ENCODE measurements around the gene WNT2. TPM values are rescaled to one million over a fixed set of nuclear protein-coding genes. Genes with fewer than 3 reads are reported as not detected.

The WNT2 gene
- total RNA-seq, 4 donors from 2014 or later = not detected

- TF ChIP-seq POLR2A (IDR thresholded peaks at IDR 0.05) = no peak
- no peak for TF ChIP-seq CTCF (IDR thresholded peaks at IDR 0.05)
- no peak overlapping the region for H3K4me3 ChIP-seq
- no peak for DNase-seq
- no peaks in the 10 kb centered on the region for H3K27me3 ChIP-seq
- no peaks in the 10 kb centered on the region for H3K36me3 ChIP-seq
- H3K9me3 ChIP-seq = no peaks in the 10 kb centered on the region
- no peaks in the 10 kb centered on the region for H3K4me1 ChIP-seq
- H3K27ac ChIP-seq = no peak overlapping the region
Measured at GRCh38 chr7:117277576-117277975, 45.3 kb downstream of the WNT2 start.

- H3K4me1 ChIP-seq = no peaks in the 10 kb centered on the region
- H3K27ac ChIP-seq = no peak overlapping the region
- no peaks in the 10 kb centered on the region for H3K9me3 ChIP-seq
- no peaks in the 10 kb centered on the region for H3K27me3 ChIP-seq
- no peak overlapping the region for H3K4me3 ChIP-seq
- TF ChIP-seq CTCF (IDR thresholded peaks at IDR 0.05) = no peak
- no peak for TF ChIP-seq POLR2A (IDR thresholded peaks at IDR 0.05)
- DNase-seq = no peak
- no peaks in the 10 kb centered on the region for H3K36me3 ChIP-seq
Measured at GRCh38 chr7:117274951-117275350, 47.9 kb downstream of the WNT2 start.

GRCh38 chr7:117273814-117274225 lies 49.0 kb downstream of the WNT2 start:
- no peak overlapping the region for H3K27ac ChIP-seq
- DNase-seq = no peak
- H3K4me1 ChIP-seq = no peaks in the 10 kb centered on the region
- no peak overlapping the region for H3K4me3 ChIP-seq
- no peaks in the 10 kb centered on the region for H3K27me3 ChIP-seq
- no peaks in the 10 kb centered on the region for H3K9me3 ChIP-seq
- TF ChIP-seq CTCF (IDR thresholded peaks at IDR 0.05) = no peak
- TF ChIP-seq POLR2A (IDR thresholded peaks at IDR 0.05) = no peak
- no peaks in the 10 kb centered on the region for H3K36me3 ChIP-seq

GRCh38 chr7:117273325-117273724 lies 49.5 kb downstream of the WNT2 start:
- TF ChIP-seq POLR2A (IDR thresholded peaks at IDR 0.05) = no peak

GRCh38 chr7:117272017-117272759 lies 50.7 kb downstream of the WNT2 start:
- no peak overlapping the region for H3K27ac ChIP-seq

More at GRCh38 chr7:117273325-117273724, 49.5 kb downstream of the WNT2 start:
- Histone ChIP-seq H3K36me3 (no peaks in the 10 kb centered on the region), H3K4me3 (no peak overlapping the region), H3K4me1 (no peaks in the 10 kb centered on the region), H3K27ac (no peak overlapping the region), H3K27me3 (no peaks in the 10 kb centered on the region), H3K9me3 (no peaks in the 10 kb centered on the region)
- DNase-seq = no peak

More at GRCh38 chr7:117272017-117272759, 50.7 kb downstream of the WNT2 start:
- H3K4me3 ChIP-seq = no peak overlapping the region
- H3K4me1 ChIP-seq = no peaks in the 10 kb centered on the region
- TF ChIP-seq CTCF (IDR thresholded peaks at IDR 0.05) = no peak
- TF ChIP-seq POLR2A (IDR thresholded peaks at IDR 0.05) = no peak
- H3K9me3 ChIP-seq = no peaks in the 10 kb centered on the region
- DNase-seq = no peak
- no peaks in the 10 kb centered on the region for H3K36me3 ChIP-seq
- H3K27me3 ChIP-seq = no peaks in the 10 kb centered on the region
